Lower lobe of right lung (tissue), 2 donors: Measurements from ENCODE around the gene GEMIN5. TPM values are rescaled to one million over a fixed set of nuclear protein-coding genes. Genes with fewer than 3 reads are reported as not detected.

Experiments
- ATAC-seq, 2 donors: fragments of 200-7000 bp; cut with Tn5 transposase; one replicate each; pipeline ENCODE4 v1.9.1; 2020 to 2022; ENCODE audit warnings: mild to moderate bottlenecking in 2 of 2, moderate library complexity in 2 of 2
- DNase-seq: peaks from one replicate; pipeline ENCODE4 v3.0.0-alpha.2; 2020
- H3K27ac ChIP-seq: fragments of 200-600 bp; one replicate; pipeline ENCODE4 v1.8.0; 2022
- H3K27me3 ChIP-seq: fragments of 200-600 bp; one replicate; pipeline ENCODE4 v1.8.0; 2022; ENCODE audit warnings: low read depth
- H3K36me3 ChIP-seq: fragments of 200-600 bp; one replicate; pipeline ENCODE4 v1.8.0; 2022; ENCODE audit warnings: mild to moderate bottlenecking
- H3K4me1 ChIP-seq: fragments of 200-600 bp; one replicate; pipeline ENCODE4 v1.8.0; 2022
- H3K4me3 ChIP-seq: fragments of 200-600 bp; one replicate; pipeline ENCODE4 v1.8.0; 2022; ENCODE audit warnings: mild to moderate bottlenecking
- H3K9me3 ChIP-seq: fragments of 200-600 bp; one replicate; pipeline ENCODE4 v1.8.0; 2022
- CTCF ChIP-seq: fragments of 200-600 bp; IDR thresholded peaks from one replicate; pipeline ENCODE4 v1.8.0; 2022; ENCODE audit warnings: antibody characterized with exemption, mild to moderate bottlenecking
- intact Hi-C: fragments of 100-400 bp; cut with DNase I; formaldehyde crosslinking; loops from one replicate; pipeline ENCODE4 v1.11.0; 2022
- total RNA-seq: library from RNA; stranded (reverse); fragmentation: NEBNext Ultra II Directional; extraction: Animal tissue kit (Norgen Biotek cat#: 25700); gene quantifications from one replicate; pipeline ENCODE4 v1.2.1, GENCODE V29; 2021
- donor health status: DM: no; HTN: yes; CAD: no; lungs with severe emphysema.

The GEMIN5 gene
- total RNA-seq, 1 donor from 2014 or later = 13.4 TPM

GRCh38 chr5:154893381-154893780, 44.6 kb downstream of the GEMIN5 start:
- no peaks in the 10 kb centered on the region for H3K27me3 ChIP-seq
- TF ChIP-seq CTCF = no peak
- intact Hi-C loops = no loop called here
- H3K4me3 ChIP-seq = no peak overlapping the region
- DNase-seq (no peak), ATAC-seq (no peak)
- no peak overlapping the region for H3K27ac ChIP-seq
- H3K4me1 ChIP-seq = peaks cover 6% of the 10 kb centered on the region
- no peaks in the 10 kb centered on the region for H3K9me3 ChIP-seq
- H3K36me3 ChIP-seq = peaks cover 97% of the 10 kb centered on the region

GRCh38 chr5:154892369-154892771, 45.6 kb downstream of the GEMIN5 start:
- TF ChIP-seq CTCF = no peak
- H3K36me3 ChIP-seq = peaks cover 98% of the 10 kb centered on the region
- H3K27me3 ChIP-seq = no peaks in the 10 kb centered on the region
- no peaks in the 10 kb centered on the region for H3K4me1 ChIP-seq
- H3K4me3 ChIP-seq = no peak overlapping the region
- H3K9me3 ChIP-seq = no peaks in the 10 kb centered on the region
- DNase-seq (no peak), ATAC-seq (no peak)
- intact Hi-C loops = no loop called here
- H3K27ac ChIP-seq = no peak overlapping the region

- peaks cover 4% of the 10 kb centered on the region for H3K4me1 ChIP-seq
- peaks cover 40% of the 10 kb centered on the region for H3K36me3 ChIP-seq
- H3K4me3 ChIP-seq = no peak overlapping the region
- H3K27me3 ChIP-seq = no peaks in the 10 kb centered on the region
- H3K27ac ChIP-seq = no peak overlapping the region
- DNase-seq (no peak), ATAC-seq (no peak)
- TF ChIP-seq CTCF = no peak
- intact Hi-C loops = no loop called here
- peaks cover 24% of the 10 kb centered on the region for H3K9me3 ChIP-seq
Measured at GRCh38 chr5:154885439-154885838, 52.6 kb downstream of the GEMIN5 start.

GRCh38 chr5:154884424-154884823, 53.6 kb downstream of the GEMIN5 start:
- Histone ChIP-seq H3K27ac (no peak overlapping the region), H3K9me3 (peaks cover 28% of the 10 kb centered on the region), H3K4me1 (peaks cover 4% of the 10 kb centered on the region), H3K27me3 (no peaks in the 10 kb centered on the region), H3K4me3 (no peak overlapping the region), H3K36me3 (peaks cover 30% of the 10 kb centered on the region)
- intact Hi-C loops = no loop called here
- ATAC-seq (no peak), DNase-seq (no peak)
- TF ChIP-seq CTCF = no peak

GRCh38 chr5:154881986-154882385, 56.0 kb downstream of the GEMIN5 start:
- no peak for TF ChIP-seq CTCF
- peak in 1 of 2 donors; percentile 21 for ATAC-seq
- intact Hi-C loops = no loop called here
- Histone ChIP-seq H3K27me3 (no peaks in the 10 kb centered on the region), H3K27ac (peak overlapping the region; percentile 65), H3K4me3 (no peak overlapping the region), H3K4me1 (peaks cover 4% of the 10 kb centered on the region), H3K9me3 (peaks cover 42% of the 10 kb centered on the region), H3K36me3 (peaks cover 10% of the 10 kb centered on the region)
- DNase-seq = no peak
